SU-DHL-6 (cell line): ENCODE data around the gene SART3.

Experiments used
- H2AFZ ChIP-seq: fragments of 200-600 bp; sonication (generic); 2 replicates; pipeline ENCODE4 v1.6.1; 2014; ENCODE audit warnings: low read depth, mild to moderate bottlenecking, moderate library complexity, mixed read lengths, antibody characterized with exemption, low read length; ENCODE audit not compliant: severe bottlenecking
- H3F3A ChIP-seq: fragments of 200-600 bp; shearing (Covaris generic); 2 replicates; pipeline ENCODE4 v1.6.0; 2016; ENCODE audit warnings: antibody characterized with exemption, mild to moderate bottlenecking; ENCODE audit not compliant: insufficient read depth
- H3K27ac ChIP-seq: fragments of 200-600 bp; sonication (generic); 2 replicates; pipeline ENCODE4 v1.5.1; 2016; ENCODE audit warnings: low read depth, mild to moderate bottlenecking, low read length, moderate library complexity, mixed read lengths
- H3K27me3 ChIP-seq: fragments of 200-600 bp; sonication (generic), shearing (Covaris generic); 2 replicates; pipeline ENCODE4 v1.6.0; 2014; ENCODE audit warnings: mild to moderate bottlenecking, low read length
- H3K36me3 ChIP-seq: fragments of 200-600 bp; sonication (generic); 2 replicates; pipeline ENCODE4 v1.6.1; 2014; ENCODE audit warnings: mild to moderate bottlenecking, low read length, mixed read lengths
- H3K4me2 ChIP-seq: fragments of 300-600, 200-600 bp; shearing (Covaris generic), sonication (generic); 2 replicates; pipeline ENCODE4 v1.6.0; 2014; ENCODE audit warnings: low read length, low read depth, mild to moderate bottlenecking; ENCODE audit not compliant: poor library complexity, severe bottlenecking
- H3K4me3 ChIP-seq: fragments of 200-600 bp; sonication (generic); 2 replicates; pipeline ENCODE4 v1.5.1; 2014; ENCODE audit warnings: antibody characterized with exemption, low read length, mild to moderate bottlenecking, mixed read lengths; ENCODE audit not compliant: insufficient read depth, poor library complexity, severe bottlenecking
- H3K79me2 ChIP-seq: fragments of 200-600 bp; sonication (generic); 2 replicates; pipeline ENCODE4 v1.6.1; 2014; ENCODE audit warnings: mild to moderate bottlenecking, low read length, moderate library complexity; ENCODE audit not compliant: insufficient read depth
- H3K9ac ChIP-seq: fragments of 200-600 bp; sonication (generic); 2 replicates; pipeline ENCODE4 v1.7.0; 2014; ENCODE audit warnings: mild to moderate bottlenecking, low read length
- H3K9me2 ChIP-seq: fragments of 200-600 bp; sonication (generic); replicated peaks from 2 replicates; pipeline ENCODE4 v1.6.1; 2014; ENCODE audit warnings: low read length; ENCODE audit not compliant: insufficient read depth
- H3K9me3 ChIP-seq: fragments of 200-600 bp; sonication (generic); 2 replicates; pipeline ENCODE4 v1.6.1; 2014; ENCODE audit warnings: low read length, mixed read lengths; ENCODE audit not compliant: insufficient read depth
- H4K20me1 ChIP-seq: fragments of 200-600 bp; sonication (generic); 2 replicates; pipeline ENCODE4 v1.6.1; 2014; ENCODE audit warnings: low read depth, mild to moderate bottlenecking, antibody characterized with exemption, low read length, moderate library complexity, mixed read lengths
- CTCF ChIP-seq: fragments of 200-600 bp; sonication (generic); IDR thresholded peaks from one replicate; pipeline ENCODE4 v1.5.1; 2017; ENCODE audit warnings: antibody characterized with exemption, mild to moderate bottlenecking, low read length, moderate library complexity; ENCODE audit not compliant: insufficient read depth, poor library complexity, severe bottlenecking
- EZH2phosphoT487 ChIP-seq: fragments of 200-600 bp; sonication (generic), shearing (Covaris generic); conservative IDR thresholded peaks from 2 replicates; pipeline ENCODE4 v1.6.1; 2018; ENCODE audit warnings: mild to moderate bottlenecking, antibody characterized with exemption, low read length, moderate library complexity, mixed read lengths

The SART3 gene

GRCh38 chr12:108518101-108518715 is 42.8 kb downstream of the SART3 start:
- H3K27me3 ChIP-seq, result no peaks in the 10 kb centered on the region
- H3K4me3 ChIP-seq, result no peak overlapping the region
- H3F3A ChIP-seq, result peaks cover 24% of the 10 kb centered on the region
- H3K9me3 ChIP-seq, result no peaks in the 10 kb centered on the region
- no peak overlapping the region for H3K27ac ChIP-seq
- no peak overlapping the region for H3K4me2 ChIP-seq
- no peak overlapping the region for H3K9ac ChIP-seq
- TF ChIP-seq EZH2phosphoT487 (no peak), CTCF (no peak)
- no peaks in the 10 kb centered on the region for H3K9me2 ChIP-seq
- no peaks in the 10 kb centered on the region for H4K20me1 ChIP-seq
- no peak overlapping the region for H2AFZ ChIP-seq
- peaks cover 3% of the 10 kb centered on the region; the same call in 1 of the 2 replicates for H3K79me2 ChIP-seq
- peaks cover 10% of the 10 kb centered on the region for H3K36me3 ChIP-seq

- Histone ChIP-seq H3K27ac (no peak overlapping the region), H3F3A (peaks cover 19% of the 10 kb centered on the region), H3K9me3 (no peaks in the 10 kb centered on the region), H2AFZ (no peak overlapping the region), H3K4me3 (no peak overlapping the region), H3K27me3 (no peaks in the 10 kb centered on the region), H3K9ac (no peak overlapping the region), H4K20me1 (no peaks in the 10 kb centered on the region), H3K79me2 (peaks cover 3% of the 10 kb centered on the region; the same call in 1 of the 2 replicates), H3K4me2 (no peak overlapping the region), H3K9me2 (no peaks in the 10 kb centered on the region), H3K36me3 (peaks cover 4% of the 10 kb centered on the region; the same call in 1 of the 2 replicates)
- no peak for TF ChIP-seq CTCF
- no peak for TF ChIP-seq EZH2phosphoT487
Measured at GRCh38 chr12:108517288-108518100, 43.5 kb downstream of the SART3 start.

GRCh38 chr12:108516511-108517275 is 44.3 kb downstream of the SART3 start:
- Histone ChIP-seq H3K36me3 (no peaks in the 10 kb centered on the region; the same call in 1 of the 2 replicates), H3K4me3 (no peak overlapping the region), H4K20me1 (no peaks in the 10 kb centered on the region), H3K27ac (no peak overlapping the region), H3K9ac (peak overlapping the region; percentile 73; the same call in 1 of the 2 replicates), H3K9me2 (no peaks in the 10 kb centered on the region), H3F3A (peaks cover 15% of the 10 kb centered on the region), H3K9me3 (no peaks in the 10 kb centered on the region), H2AFZ (no peak overlapping the region), H3K4me2 (peak overlapping the region; percentile 72), H3K79me2 (peaks cover 3% of the 10 kb centered on the region; the same call in 1 of the 2 replicates), H3K27me3 (no peaks in the 10 kb centered on the region)
- TF ChIP-seq CTCF (no peak), EZH2phosphoT487 (no peak)
